Kidney (tissue), 2 donors: ENCODE data around the gene RPAP3. TPM values are rescaled to one million over a fixed set of nuclear protein-coding genes. Genes with fewer than 3 reads are reported as not detected.

ENCODE experiments used
- polyA plus RNA-seq: library from polyadenylated mRNA; stranded (reverse); fragments of 350-450 nt; fragmentation: Illumina TruSeq; extraction: RNeasy Lipid Tissue Mini Kit (QIAGEN cat#74804); gene quantifications from one replicate; pipeline ENCODE4 v1.2.3, GENCODE V29; 2014; ENCODE audit warnings: low read depth, low replicate concordance; ENCODE audit not compliant: insufficient read depth
- total RNA-seq: library from RNA; stranded (reverse); fragmentation: NEBNext Ultra II Directional; extraction: Animal tissue kit (Norgen Biotek cat#: 25700); gene quantifications from one replicate; pipeline ENCODE4 v1.2.1, GENCODE V29; 2021
- donor health status: DM: yes; HTN: yes; CAD: no.

The RPAP3 gene
- total and polyA plus RNA-seq, 2 donors from 2014 or later = 15.6 to 20.6 TPM

Other genes starting within 250 kb of the RPAP3 start
- gene ENDOU, start 19.5 kb upstream of the RPAP3 start, total RNA-seq = 0.91 TPM
- gene ENDOU, start 19.5 kb upstream of the RPAP3 start, polyA plus RNA-seq = 0.28 TPM
- 179 TPM for gene RAPGEF3, start 52.9 kb upstream of the RPAP3 start, total RNA-seq
- gene RAPGEF3, start 52.9 kb upstream of the RPAP3 start, polyA plus RNA-seq = 84.3 TPM
- gene SLC48A1, start 67.2 kb upstream of the RPAP3 start, total RNA-seq = 69.9 TPM
- gene SLC48A1, start 67.2 kb upstream of the RPAP3 start, polyA plus RNA-seq = 56.9 TPM
- 132 TPM for gene HDAC7, start 113.9 kb upstream of the RPAP3 start, total RNA-seq
- gene HDAC7, start 113.9 kb upstream of the RPAP3 start, polyA plus RNA-seq = 35.0 TPM
- 14.8 TPM for gene VDR, start 199.0 kb upstream of the RPAP3 start, total RNA-seq
- 19.1 TPM for gene VDR, start 199.0 kb upstream of the RPAP3 start, polyA plus RNA-seq